ENCODE results near the gene SMG7.

The SMG7 gene

DNA sequence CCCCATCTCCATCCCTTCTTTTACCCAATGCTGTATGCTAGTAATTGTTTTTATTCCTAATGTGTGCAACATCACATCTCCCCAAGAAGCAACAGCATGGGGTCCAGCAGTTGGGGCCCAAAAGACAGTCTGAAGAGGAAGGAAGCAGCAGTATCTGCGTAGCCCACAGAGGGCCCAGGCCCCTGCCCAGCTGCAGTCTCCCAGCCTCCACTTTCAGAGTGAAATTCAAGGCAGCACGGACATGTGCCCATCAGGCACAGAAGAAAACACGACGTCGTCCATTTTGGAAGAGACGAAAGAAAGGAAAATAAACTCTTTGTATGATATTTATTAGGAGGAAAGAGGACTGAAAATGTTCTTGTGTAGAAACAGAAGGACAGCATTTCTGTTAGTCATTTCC lies 80.6 kb downstream of the SMG7 start:
- peaks cover 91% of the 10 kb centered on the region for H3K36me3 ChIP-seq
- no peak overlapping the region for H3K4me3 ChIP-seq
- H3K9me3 ChIP-seq: no peaks in the 10 kb centered on the region
- H3K27me3 ChIP-seq: no peaks in the 10 kb centered on the region
- TF ChIP-seq Cebpa-rat (IDR thresholded peaks at IDR 0.05): no peak
- no peak overlapping the region for H3K4me2 ChIP-seq
- no peak overlapping the region for H3K9ac ChIP-seq
- peaks cover 10% of the 10 kb centered on the region for H3K4me1 ChIP-seq
- H3K27ac ChIP-seq: no peak overlapping the region
- H4K20me1 ChIP-seq: peaks cover 12% of the 10 kb centered on the region

DNA sequence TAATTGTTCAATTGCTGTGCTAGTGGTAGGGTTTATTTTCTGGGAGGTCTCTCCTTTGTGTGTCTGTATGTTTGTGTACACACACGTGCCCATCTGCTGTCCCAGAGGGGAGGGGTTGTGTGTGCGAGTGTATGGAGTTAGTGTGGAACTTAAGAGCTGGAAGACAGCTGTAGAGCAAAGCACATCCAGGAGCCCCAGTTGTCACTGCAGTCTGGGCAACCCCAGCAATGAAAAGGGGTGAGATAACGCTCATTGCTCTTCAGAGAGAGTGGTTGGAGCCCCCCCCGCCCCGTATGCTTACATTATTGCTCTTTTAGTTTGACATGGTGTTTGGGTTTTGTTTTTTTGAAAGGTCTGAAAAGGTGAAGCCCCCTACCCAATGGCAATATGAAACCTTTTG lies 81.0 kb downstream of the SMG7 start:
- Histone ChIP-seq H3K4me1 (peaks cover 6% of the 10 kb centered on the region), H3K4me2 (no peak overlapping the region), H3K4me3 (no peak overlapping the region), H3K36me3 (peaks cover 95% of the 10 kb centered on the region), H3K27ac (no peak overlapping the region), H3K9ac (no peak overlapping the region), H3K9me3 (no peaks in the 10 kb centered on the region), H3K27me3 (no peaks in the 10 kb centered on the region), H4K20me1 (peaks cover 7% of the 10 kb centered on the region)
- no peak for TF ChIP-seq Cebpa-rat (IDR thresholded peaks at IDR 0.05)

DNA sequence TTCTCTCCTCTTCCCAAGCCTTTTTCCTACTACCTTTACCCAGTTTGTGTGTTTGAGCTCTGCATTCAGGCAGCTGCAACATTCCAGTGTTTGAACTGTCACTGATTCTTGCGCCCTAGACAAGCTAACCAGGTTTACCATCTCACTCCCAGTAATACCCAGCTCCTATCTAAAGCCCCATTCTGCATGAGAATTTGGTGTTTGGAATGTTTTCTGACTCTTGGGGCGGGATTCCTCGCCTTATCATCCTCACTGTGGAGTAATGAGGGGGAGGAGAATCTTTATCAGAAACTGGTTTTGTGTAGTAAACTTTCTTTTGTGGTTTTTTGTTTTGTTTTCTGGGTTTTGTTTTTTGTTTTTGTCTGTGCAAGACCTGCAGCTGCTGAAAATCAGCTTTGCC lies 81.5 kb downstream of the SMG7 start:
- H3K9me3 ChIP-seq: no peaks in the 10 kb centered on the region
- peaks cover 3% of the 10 kb centered on the region for H4K20me1 ChIP-seq
- H3K4me3 ChIP-seq: no peak overlapping the region
- no peak overlapping the region for H3K27ac ChIP-seq
- H3K9ac ChIP-seq: no peak overlapping the region
- no peak overlapping the region for H3K4me2 ChIP-seq
- H3K36me3 ChIP-seq: peaks cover 96% of the 10 kb centered on the region
- peaks cover 1% of the 10 kb centered on the region for H3K4me1 ChIP-seq
- H3K27me3 ChIP-seq: no peaks in the 10 kb centered on the region
- no peak for TF ChIP-seq Cebpa-rat (IDR thresholded peaks at IDR 0.05)

DNA sequence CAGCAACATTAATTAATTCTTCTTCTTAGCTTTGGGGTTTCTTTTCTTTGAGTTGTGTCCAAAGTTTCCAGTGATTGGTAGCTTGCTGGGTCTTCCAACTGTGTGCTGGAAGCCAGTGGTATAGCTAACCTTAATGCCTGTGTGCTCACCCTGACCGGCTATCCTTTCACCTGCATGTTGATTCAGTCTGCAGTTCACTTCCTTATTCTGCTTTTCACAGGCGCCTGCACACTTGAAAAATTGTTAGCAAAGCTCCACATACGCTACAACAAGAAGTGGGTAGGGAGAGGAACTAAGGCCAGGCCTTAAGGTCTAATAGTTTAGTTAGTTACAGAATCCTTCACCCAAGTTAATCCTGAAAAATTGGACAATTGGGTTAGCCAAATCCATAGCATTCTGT lies 82.3 kb downstream of the SMG7 start:
- Histone ChIP-seq H3K27me3 (no peaks in the 10 kb centered on the region), H4K20me1 (no peaks in the 10 kb centered on the region), H3K4me1 (no peaks in the 10 kb centered on the region), H3K4me3 (no peak overlapping the region), H3K27ac (no peak overlapping the region), H3K9ac (no peak overlapping the region), H3K4me2 (no peak overlapping the region), H3K36me3 (peaks cover 96% of the 10 kb centered on the region), H3K9me3 (no peaks in the 10 kb centered on the region)
- TF ChIP-seq Cebpa-rat (IDR thresholded peaks at IDR 0.05): no peak

DNA sequence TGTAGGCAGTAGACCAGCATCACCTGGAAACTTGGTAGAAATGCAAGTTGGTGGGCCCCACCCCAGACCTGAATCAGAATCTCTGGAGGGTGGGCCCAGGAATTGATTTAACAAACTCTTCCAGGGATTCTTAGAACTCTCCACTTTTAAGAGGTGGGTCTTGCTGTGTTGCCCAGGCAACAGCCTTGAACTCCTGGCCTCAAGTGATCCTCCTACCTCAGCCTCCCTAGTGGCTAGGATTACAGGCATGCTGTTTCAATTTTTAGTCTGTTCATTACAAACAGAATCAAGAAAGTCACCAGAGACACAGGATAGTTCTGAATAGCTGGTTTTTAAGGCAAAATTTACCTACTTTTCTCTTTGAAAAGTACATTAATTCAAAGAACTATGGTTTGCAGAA lies 86.8 kb downstream of the SMG7 start:
- no peaks in the 10 kb centered on the region for H3K4me1 ChIP-seq
- no peak for TF ChIP-seq Cebpa-rat (IDR thresholded peaks at IDR 0.05)
- no peak overlapping the region for H3K27ac ChIP-seq
- no peak overlapping the region for H3K4me2 ChIP-seq
- H3K9me3 ChIP-seq: no peaks in the 10 kb centered on the region
- no peak overlapping the region for H3K4me3 ChIP-seq
- H3K36me3 ChIP-seq: peaks cover 51% of the 10 kb centered on the region
- no peaks in the 10 kb centered on the region for H4K20me1 ChIP-seq
- H3K9ac ChIP-seq: no peak overlapping the region
- H3K27me3 ChIP-seq: no peaks in the 10 kb centered on the region

DNA sequence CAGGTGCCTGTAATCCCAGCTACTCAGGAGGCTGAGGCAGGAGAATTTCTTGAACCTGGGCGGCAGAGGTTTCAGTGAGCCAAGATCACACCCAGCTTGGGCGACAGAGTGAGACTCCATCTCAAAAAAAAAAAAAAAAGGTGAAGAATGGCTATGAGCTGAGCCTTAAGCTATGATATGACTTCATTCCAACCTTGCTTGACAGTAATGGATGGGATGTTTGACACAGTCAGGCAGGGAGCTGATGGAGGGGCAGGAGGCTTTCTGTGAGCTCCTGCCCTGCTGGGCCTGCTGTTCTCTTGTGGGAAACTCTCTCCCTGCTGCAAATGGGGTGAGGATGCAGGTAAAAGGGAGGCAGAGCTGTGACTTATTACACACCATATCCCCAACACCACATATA lies 90.4 kb downstream of the SMG7 start:
- H3K9ac ChIP-seq: no peak overlapping the region
- H3K27ac ChIP-seq: no peak overlapping the region
- H3K36me3 ChIP-seq: peaks cover 18% of the 10 kb centered on the region
- peaks cover 20% of the 10 kb centered on the region for H3K4me1 ChIP-seq
- H3K27me3 ChIP-seq: no peaks in the 10 kb centered on the region
- H3K4me3 ChIP-seq: no peak overlapping the region
- no peaks in the 10 kb centered on the region for H3K9me3 ChIP-seq
- TF ChIP-seq Cebpa-rat (IDR thresholded peaks at IDR 0.05): no peak
- no peak overlapping the region for H3K4me2 ChIP-seq
- no peaks in the 10 kb centered on the region for H4K20me1 ChIP-seq

DNA sequence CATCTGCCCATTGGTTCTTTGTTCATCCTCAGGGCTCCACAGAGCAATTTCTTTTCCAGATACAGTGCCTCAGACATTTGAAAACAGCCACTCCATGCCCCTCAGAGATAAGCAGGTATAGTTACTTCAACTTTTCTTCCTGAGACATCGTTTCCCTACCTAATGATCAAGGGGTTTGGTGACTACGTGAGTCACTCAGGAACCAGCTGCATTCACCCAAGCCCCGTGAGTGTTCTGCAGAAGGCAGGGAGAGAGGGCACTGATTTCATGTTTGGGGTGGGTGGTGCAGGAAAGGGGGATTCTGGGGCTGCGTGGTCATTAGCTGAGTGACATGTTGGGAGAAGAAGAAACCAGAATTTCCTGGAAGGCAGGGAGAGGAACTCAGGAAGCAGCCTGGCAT lies 93.0 kb downstream of the SMG7 start:
- Histone ChIP-seq H3K4me1 (peaks cover 30% of the 10 kb centered on the region), H3K9me3 (no peaks in the 10 kb centered on the region), H3K27me3 (no peaks in the 10 kb centered on the region), H3K36me3 (no peaks in the 10 kb centered on the region), H3K9ac (no peak overlapping the region), H3K4me3 (no peak overlapping the region), H4K20me1 (no peaks in the 10 kb centered on the region), H3K4me2 (no peak overlapping the region), H3K27ac (no peak overlapping the region)
- TF ChIP-seq Cebpa-rat (IDR thresholded peaks at IDR 0.05): no peak

DNA sequence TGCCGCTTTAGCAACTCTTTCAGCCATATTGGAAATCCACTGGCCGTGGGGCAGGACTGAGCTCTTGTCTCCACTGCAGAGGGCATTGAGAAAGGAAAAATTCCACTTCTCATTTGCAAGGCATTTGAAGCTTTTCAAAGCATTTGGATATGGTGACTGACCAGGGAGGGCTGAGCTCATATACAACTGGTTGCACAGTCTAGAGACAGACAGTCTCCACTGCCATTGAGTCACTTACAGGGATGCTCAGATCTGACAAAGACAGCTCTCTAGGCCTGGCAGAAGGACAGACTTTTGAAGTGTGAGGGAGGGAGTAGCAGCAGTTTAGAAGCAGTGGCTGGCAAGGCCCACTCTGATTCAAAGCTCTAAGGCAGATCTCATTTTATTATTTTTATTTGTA lies 93.7 kb downstream of the SMG7 start:
- Histone ChIP-seq H4K20me1 (no peaks in the 10 kb centered on the region), H3K4me1 (peaks cover 30% of the 10 kb centered on the region), H3K9me3 (no peaks in the 10 kb centered on the region), H3K4me2 (no peak overlapping the region), H3K27me3 (no peaks in the 10 kb centered on the region), H3K36me3 (no peaks in the 10 kb centered on the region), H3K27ac (no peak overlapping the region), H3K4me3 (no peak overlapping the region), H3K9ac (no peak overlapping the region)
- no peak for TF ChIP-seq Cebpa-rat (IDR thresholded peaks at IDR 0.05)

DNA sequence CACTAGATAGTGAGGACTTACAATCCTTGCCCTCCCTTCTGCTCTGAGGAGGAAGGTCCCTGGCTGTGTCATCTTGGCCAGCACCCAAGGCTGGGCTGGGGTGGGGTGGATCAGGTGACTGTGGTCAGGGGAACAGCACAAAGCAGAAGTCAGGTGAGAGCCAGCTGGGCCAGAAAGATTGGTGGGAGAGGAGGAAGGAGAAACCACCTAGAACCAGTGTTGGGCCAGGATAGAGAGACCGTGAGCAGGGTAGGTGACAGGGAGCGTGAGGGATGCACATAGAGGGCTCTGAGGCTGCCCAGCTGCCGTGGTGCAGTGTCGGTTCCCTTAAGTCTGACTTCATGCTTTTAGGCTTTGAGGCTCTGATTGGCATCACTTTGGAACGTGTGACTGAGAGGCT lies 95.3 kb downstream of the SMG7 start:
- Histone ChIP-seq H3K4me1 (peaks cover 30% of the 10 kb centered on the region), H3K27ac (no peak overlapping the region), H4K20me1 (no peaks in the 10 kb centered on the region), H3K4me3 (no peak overlapping the region), H3K9me3 (no peaks in the 10 kb centered on the region), H3K4me2 (peak overlapping the region; percentile 46), H3K27me3 (no peaks in the 10 kb centered on the region), H3K9ac (no peak overlapping the region), H3K36me3 (no peaks in the 10 kb centered on the region)
- no peak for TF ChIP-seq Cebpa-rat (IDR thresholded peaks at IDR 0.05)

DNA sequence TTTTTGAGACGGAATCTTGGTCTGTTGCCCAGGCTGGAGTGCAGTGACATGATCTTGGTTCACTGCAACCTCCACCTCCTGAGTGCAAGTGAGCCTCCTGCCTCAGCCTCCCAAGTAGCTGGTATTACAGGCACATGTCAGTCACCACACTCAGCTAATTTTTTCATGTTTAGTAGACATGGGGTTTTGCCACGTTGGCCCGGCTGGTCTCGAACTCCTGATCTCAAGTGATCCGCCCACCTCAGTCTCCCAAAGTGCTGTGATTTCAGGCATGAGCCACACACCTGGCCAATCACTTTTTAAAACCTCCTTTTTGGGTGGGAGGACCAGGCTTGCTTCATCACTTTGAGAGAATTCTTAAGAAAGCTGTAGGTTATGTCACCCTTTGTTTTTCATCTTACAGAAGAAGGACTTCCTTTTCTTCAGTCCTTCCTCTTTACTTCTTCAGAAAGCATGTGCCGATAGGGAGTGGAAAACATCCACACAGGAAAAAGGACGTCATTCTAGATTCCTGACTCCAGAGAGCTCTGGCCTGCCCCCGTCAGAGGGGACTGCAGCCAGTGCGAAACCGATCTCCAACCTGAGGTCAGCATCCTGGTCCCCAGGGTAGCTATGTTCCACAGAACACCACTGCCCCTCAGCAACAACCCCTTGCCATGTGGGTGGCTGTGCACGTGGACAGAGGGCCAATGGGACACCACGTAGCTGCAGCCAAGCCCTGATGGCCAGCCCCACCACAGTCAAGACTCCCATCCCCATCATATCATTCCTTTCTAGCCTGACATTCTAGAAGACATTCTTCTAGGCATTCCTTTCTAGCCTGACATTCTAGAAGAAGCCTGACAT lies 96.1 kb downstream of the SMG7 start:
- Histone ChIP-seq H3K27ac (no peak overlapping the region), H3K36me3 (no peaks in the 10 kb centered on the region), H3K4me1 (peaks cover 30% of the 10 kb centered on the region), H3K27me3 (no peaks in the 10 kb centered on the region), H3K4me3 (no peak overlapping the region), H4K20me1 (no peaks in the 10 kb centered on the region), H3K9me3 (no peaks in the 10 kb centered on the region), H3K9ac (no peak overlapping the region), H3K4me2 (peak overlapping the region; percentile 46; the same call in 1 of the 2 replicates)
- no peak for TF ChIP-seq Cebpa-rat (IDR thresholded peaks at IDR 0.05)

Data from BLaER1 (cell line).